K562 treated with DMSO at 1 percent for 4 hours (cell line): Measurements from ENCODE around the gene BABAM2. TPM values are rescaled to one million over a fixed set of nuclear protein-coding genes. Genes with fewer than 3 reads are reported as not detected.

ENCODE experiments used
- total RNA-seq: library from RNA; unstranded; fragments of 300-600 nt; gene quantifications from 2 replicates; pipeline ENCODE4 v1.2.3, GENCODE V29; 2022; ENCODE audit not compliant: insufficient read depth

BABAM2 gene
- total RNA-seq: 14.6 and 19.7 TPM in 2 replicates

DNA sequence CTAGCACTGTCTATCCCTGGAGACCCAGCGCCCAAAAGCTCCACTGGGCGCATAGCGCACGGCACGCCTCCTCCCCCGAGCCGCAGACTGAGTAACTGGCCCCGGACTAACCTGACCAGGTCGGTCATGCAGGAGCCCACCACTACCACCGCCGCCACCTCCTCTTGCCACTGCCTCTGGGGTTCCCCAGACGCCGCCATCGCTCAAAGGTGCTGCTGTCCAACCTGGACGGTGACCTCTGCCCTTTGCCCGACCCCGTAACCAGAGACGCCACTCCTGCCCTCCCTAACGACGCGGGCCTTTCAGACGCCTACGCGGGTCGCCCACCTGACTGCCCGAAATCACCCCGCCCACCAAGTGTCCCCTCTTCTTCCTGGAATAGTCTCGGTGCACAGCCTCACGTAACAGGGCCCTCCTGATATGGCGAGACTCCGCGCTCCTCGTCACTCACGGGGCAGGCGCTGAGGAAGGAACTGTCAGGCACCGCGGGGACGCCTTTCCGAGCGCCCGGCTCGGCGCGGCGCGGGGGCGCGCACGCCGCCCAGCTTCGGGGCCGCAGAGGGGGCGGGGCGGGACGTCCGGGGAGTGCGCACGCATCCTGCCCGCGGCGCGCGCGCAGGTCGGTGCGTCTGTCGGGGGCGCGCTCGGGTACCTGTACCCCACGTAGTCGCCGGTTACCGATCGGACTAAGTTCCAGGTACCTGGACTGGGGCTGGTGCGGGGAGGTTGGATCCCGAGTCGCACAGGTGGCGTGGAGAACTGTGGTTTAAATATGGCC lies at the start of gene BABAM2, which contains the start of gene RBKS:
Gene BABAM2, plus strand, starts transcription at position 584 of the 778 bp plus-strand sequence. CDS start 3,828 bp downstream, outside the sequence.
Gene RBKS, minus strand, starts transcription at position 242 of the 778 bp plus-strand sequence. Its CDS starts 42 bp downstream, at position 200.

Other genes starting within 250 kb of the BABAM2 start
- gene SUPT7L, start 227.1 kb upstream of the BABAM2 start, total RNA-seq: 24.7 and 28.8 TPM in 2 replicates
- 25.4 and 28.3 TPM in 2 replicates for gene SLC4A1AP, start 226.8 kb upstream of the BABAM2 start, total RNA-seq
- 69.7 and 78.0 TPM in 2 replicates for gene MRPL33, start 119.0 kb upstream of the BABAM2 start, total RNA-seq
- gene RBKS, start 342 bp upstream of the BABAM2 start, total RNA-seq: 0.31 TPM in 1 of 2 replicates, not detected in the other